Measurements from ENCODE around the gene USP11.

Gene USP11

GRCh38 chrX:47226071-47226470 lies 6.7 kb upstream of the USP11 start:
- DNase-seq, result no peak

DNA sequence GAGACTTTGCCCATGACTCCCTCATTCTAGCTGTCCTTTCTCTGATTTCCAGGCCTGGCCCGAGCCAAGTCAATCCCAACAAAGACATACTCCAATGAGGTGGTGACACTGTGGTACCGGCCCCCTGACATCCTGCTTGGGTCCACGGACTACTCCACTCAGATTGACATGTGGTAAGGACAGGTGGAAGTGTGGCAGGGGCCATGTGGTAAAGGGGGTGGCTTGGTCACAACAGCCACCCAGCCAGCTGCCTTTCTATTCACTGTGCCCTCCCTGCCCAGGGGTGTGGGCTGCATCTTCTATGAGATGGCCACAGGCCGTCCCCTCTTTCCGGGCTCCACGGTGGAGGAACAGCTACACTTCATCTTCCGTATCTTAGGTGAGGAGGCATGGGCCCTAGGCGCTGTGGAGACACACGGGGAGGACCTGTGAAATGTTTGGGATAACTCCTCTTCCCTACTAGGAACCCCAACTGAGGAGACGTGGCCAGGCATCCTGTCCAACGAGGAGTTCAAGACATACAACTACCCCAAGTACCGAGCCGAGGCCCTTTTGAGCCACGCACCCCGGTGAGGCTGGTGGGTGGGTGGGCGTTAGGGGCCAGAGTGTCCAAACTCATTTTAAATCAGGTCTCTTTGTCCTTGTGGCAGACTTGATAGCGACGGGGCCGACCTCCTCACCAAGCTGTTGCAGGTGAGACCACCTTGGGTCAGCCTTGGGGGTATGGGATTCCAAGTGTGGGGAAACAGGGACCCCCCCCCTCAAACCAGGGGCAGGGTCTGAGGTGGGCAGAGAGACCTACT lies 6.1 kb upstream of the USP11 start:
- DNase-seq, result no peak

- DNase-seq, result no peak
Measured at GRCh38 chrX:47227334-47227583, 5.5 kb upstream of the USP11 start.

DNA sequence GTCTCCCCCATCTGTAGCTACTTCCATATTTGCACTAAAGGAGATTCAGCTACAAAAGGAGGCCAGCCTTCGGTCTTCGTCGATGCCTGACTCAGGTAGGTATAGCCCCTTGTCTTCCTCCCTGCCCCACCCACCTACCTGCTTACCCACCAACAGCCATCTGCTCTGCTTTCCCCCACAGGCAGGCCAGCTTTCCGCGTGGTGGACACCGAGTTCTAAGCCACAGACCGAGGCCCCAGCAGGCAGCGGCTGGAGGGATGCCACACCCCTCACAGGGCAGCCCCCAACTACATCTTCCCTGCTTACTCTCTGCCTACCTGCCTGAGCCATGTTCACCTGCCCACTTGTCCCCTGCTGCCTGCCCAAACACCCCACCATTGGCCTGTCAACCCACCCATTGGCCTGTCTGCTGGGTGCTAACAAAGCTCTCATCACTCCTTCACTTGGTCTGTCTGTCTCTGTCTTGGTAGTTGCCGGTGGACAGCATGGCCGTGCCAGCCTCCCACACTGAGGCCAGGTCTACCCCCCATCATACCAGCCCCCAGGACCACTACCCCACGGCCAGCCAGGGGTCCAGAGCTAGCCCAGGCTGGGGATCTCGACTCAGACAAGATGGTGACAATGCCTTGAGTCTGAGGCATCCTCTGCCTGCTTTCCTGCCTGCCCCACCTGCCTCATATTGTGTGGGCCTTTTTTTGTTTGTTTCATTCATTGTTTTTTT lies 4.1 kb upstream of the USP11 start:
- DNase-seq, result no peak

- DNase-seq, result no peak
Measured at GRCh38 chrX:47229427-47229826, 3.4 kb upstream of the USP11 start.

GRCh38 chrX:47230136-47230868 lies 2.5 kb upstream of the USP11 start:
- no peak for DNase-seq

GRCh38 chrX:47231167-47231566 lies 1.6 kb upstream of the USP11 start:
- no peak for DNase-seq

DNA sequence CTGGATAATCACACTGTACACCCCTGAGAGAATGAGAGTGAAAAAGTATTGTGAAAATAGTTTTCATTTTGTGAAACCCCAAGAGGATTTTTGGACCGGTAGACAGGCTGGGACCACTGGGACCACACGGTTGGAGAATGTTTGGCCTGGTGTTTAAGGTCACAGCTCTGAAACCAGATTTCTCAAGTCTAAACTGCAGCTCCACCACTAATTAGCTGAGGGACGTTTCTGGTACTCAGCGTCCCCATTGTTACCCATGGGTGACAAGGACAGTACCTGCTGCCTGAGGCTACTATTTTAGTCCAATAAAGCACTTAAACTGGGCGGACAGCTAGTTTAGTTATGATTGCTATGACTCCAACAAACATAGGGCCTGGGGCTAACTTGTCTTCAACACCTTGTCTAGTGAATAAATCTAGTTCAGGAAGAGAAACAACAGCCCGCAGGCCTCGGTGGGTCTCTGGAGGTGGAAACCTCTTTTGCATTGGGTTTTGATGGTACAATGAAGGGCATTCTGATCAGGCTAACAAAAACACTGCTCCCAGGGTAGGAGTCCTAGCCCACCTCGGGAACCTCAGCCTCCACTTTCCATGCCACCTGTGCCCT lies 509 bp upstream of the USP11 start:
- DNase-seq, result no peak

GRCh38 chrX:47233333-47234113 lies 714 bp downstream of the USP11 start:
- DNase-seq, result peak; percentile 94

GRCh38 chrX:47234583-47234982 lies 1.8 kb downstream of the USP11 start:
- no peak for DNase-seq

DNA sequence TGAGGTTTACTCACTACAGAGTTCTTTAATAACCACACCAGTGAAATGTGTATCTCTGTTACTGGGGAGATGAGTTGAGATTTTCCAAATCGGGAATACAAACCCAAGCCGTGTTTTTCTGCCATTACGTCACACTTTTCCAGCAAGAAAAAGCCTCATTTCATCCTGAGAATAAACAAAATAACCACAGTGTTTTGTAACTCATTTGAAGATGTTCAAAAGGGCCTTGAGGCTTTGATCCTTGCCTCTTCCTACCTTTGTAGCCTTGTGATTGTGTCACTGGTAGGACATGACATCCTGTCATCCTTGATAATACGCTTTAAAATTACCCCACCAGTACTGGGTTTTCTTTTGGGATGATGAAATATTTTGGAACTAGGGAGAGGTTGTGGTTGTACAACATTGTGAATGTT lies 2.9 kb downstream of the USP11 start:
- no peak for DNase-seq

- no peak for DNase-seq
Measured at GRCh38 chrX:47239199-47239598, 6.4 kb downstream of the USP11 start.

DNA sequence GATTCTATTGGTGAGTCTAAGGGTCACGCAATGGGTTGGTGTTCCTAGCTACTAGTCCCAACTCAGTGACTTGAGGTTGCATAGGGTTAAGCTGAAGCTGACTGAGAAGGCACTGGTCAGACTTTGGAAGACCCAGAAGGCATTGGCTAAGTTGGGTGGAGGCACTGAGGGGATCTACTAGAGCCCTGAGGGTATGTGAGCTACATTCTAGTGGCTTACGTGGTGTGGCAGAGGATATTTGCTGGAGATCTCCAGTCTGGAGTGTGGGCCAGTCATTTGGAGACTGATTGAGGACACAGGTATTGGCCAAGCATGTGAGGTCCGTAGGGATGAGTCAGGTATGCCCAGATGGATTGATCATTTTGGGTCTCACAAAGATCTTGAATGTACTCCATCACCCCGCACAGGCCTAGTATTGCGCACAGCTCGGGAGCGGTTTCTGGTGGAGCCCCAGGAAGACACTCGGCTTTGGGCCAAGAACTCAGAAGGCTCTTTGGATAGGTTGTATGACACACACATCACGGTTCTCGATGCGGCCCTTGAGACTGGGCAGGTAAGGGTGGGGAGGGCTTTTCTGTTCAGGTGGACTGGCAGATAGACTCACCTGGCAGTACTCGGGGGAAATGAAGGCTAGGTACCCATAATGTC lies 7.2 kb downstream of the USP11 start:
- DNase-seq, result no peak

GRCh38 chrX:47240619-47241018 lies 7.8 kb downstream of the USP11 start:
- DNase-seq, result no peak

GRCh38 chrX:47241201-47242011 lies 8.6 kb downstream of the USP11 start:
- DNase-seq, result no peak

- DNase-seq, result no peak
Measured at GRCh38 chrX:47242321-47242720, 9.5 kb downstream of the USP11 start.

- no peak for DNase-seq
Measured at GRCh38 chrX:47243351-47243750, 10.5 kb downstream of the USP11 start.

DNA sequence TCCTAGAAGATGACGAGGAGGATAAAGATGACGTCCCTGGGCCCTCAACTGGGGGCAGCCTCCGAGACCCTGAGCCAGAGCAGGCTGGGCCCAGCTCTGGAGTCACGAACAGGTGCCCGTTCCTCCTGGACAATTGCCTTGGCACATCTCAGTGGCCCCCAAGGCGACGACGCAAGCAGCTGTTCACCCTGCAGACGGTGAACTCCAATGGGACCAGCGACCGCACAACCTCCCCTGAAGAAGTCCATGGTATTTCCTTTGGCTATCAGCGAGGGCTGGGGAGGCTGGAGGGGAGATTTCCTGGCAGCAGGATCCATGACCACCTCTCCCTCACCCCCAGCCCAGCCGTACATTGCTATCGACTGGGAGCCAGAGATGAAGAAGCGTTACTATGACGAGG lies 11.9 kb downstream of the USP11 start:
- DNase-seq, result no peak

DNA sequence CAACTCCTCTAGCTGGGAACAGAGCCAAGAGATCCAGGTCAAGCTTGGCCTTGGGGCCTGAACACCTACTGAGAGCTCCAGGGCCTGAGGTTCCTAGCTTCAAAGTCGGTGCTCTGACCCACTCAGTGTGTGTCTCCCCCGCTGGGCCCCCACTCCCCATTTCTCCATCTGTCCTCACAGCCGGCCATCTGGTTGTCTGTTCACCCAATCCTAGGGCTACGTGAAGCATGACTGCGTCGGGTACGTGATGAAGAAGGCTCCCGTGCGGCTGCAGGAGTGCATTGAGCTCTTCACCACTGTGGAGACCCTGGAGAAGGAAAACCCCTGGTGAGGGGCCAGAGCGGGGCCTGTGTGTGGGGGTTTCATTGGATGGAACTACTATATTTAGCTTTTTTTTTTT lies 12.3 kb downstream of the USP11 start:
- no peak for DNase-seq

DNA sequence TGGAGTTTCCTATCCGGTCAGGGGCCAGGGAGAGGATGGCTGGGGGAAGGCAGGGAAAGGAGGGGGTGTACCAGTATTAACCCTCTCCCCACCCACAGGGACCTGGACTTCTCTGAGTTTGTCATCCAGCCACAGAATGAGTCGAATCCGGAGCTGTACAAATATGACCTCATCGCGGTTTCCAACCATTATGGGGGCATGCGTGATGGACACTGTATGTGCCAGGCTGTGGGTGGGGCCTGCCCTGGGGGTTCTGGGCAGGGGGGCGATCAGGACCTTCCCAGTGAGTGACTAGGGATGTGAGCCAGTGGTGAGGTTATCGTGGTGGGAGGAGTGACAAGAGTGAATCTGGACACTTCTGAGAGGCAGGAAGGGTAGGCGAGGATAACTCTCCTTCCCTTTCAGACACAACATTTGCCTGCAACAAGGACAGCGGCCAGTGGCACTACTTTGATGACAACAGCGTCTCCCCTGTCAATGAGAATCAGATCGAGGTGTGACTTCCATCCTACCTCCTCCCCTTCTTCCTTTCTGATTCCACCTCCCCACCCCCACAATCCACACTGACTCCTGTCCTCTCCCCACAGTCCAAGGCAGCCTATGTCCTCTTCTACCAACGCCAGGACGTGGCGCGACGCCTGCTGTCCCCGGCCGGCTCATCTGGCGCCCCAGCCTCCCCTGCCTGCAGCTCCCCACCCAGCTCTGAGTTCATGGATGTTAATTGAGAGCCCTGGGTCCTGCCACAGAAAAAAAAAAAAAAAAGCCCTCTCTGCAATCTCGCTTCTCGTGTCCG lies 14.6 kb downstream of the USP11 start:
- no peak for DNase-seq

DNA sequence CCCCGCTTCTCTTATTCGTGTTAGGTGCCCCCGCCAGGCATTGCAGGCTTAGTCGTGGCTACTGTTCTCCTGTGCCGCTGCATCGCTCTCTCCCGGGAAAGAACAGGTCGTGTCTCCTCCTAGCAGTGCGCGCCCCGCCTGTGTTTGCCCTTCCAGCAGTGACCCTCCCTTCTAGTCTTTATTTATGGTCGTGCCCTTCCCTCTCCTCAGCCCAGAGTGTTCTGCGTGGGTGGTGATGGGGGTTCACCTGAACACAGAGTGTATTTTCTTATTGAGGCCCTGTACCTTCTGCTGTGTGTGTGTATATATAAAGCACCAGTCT lies 15.2 kb downstream of the USP11 start:
- DNase-seq, result no peak
